22Rv1 (cell line): Measurements from ENCODE around the gene PRSS53.

Source experiments
- ZFX ChIP-seq: fragments of 450-650 bp; IDR thresholded peaks from 2 replicates; pipeline ENCODE4 v1.6.1; 2017; ENCODE audit warnings: antibody characterized with exemption, borderline replicate concordance
- TF ChIP-seq, protein P1 (sequence below): fragments of 450-650 bp; IDR thresholded peaks from 2 replicates; pipeline ENCODE4 v1.5.1; 2017; ENCODE audit warnings: mild to moderate bottlenecking

DNA sequence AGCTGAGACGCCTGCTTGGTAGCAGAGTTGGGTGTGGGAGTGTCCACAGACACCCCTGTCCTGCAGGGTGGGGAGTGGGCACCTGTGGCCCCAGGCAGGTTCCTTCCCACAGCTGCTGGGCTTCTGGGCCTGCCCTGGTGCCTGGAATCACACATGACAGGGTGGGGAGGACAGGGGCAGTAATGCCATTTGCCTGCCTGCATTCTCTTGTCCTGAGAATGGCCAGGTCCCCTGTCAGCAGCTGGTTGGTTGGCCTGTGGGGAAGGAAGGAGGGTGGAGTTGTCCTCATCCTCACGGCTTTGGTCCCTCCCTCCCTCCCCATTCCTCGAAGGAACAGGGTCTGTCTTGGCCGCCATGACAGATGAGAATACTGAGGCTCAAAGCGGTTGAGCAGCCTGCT is 5.2 kb downstream of the PRSS53 start:
- TF ChIP-seq, protein P1, sequence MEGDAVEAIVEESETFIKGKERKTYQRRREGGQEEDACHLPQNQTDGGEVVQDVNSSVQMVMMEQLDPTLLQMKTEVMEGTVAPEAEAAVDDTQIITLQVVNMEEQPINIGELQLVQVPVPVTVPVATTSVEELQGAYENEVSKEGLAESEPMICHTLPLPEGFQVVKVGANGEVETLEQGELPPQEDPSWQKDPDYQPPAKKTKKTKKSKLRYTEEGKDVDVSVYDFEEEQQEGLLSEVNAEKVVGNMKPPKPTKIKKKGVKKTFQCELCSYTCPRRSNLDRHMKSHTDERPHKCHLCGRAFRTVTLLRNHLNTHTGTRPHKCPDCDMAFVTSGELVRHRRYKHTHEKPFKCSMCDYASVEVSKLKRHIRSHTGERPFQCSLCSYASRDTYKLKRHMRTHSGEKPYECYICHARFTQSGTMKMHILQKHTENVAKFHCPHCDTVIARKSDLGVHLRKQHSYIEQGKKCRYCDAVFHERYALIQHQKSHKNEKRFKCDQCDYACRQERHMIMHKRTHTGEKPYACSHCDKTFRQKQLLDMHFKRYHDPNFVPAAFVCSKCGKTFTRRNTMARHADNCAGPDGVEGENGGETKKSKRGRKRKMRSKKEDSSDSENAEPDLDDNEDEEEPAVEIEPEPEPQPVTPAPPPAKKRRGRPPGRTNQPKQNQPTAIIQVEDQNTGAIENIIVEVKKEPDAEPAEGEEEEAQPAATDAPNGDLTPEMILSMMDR = no peak
- no peak for TF ChIP-seq ZFX
